Skeletal muscle satellite cell (primary cell): ENCODE measurements around the gene RHOT2.

ENCODE experiments used
- H3K27me3 ChIP-seq: 2 replicates; pipeline ENCODE4 v1.7.0; 2013; ENCODE audit warnings: low read length; ENCODE audit not compliant: control insufficient read depth, insufficient read depth
- H3K36me3 ChIP-seq: 2 replicates; pipeline ENCODE4 v1.7.0; 2013; ENCODE audit warnings: mild to moderate bottlenecking, control low read depth, low read length; ENCODE audit not compliant: insufficient read depth
- H3K4me1 ChIP-seq: 2 replicates; pipeline ENCODE4 v1.7.0; 2013; ENCODE audit warnings: low read length; ENCODE audit not compliant: control insufficient read depth, insufficient read depth
- H3K4me2 ChIP-seq: 2 replicates; pipeline ENCODE4 v1.7.0; 2013; ENCODE audit warnings: mild to moderate bottlenecking, low read length
- H3K4me3 ChIP-seq: 2 replicates; pipeline ENCODE4 v1.7.0; 2013; ENCODE audit warnings: low read length
- H3K9ac ChIP-seq: 2 replicates; pipeline ENCODE4 v1.7.0; 2013; ENCODE audit warnings: mild to moderate bottlenecking, low read depth, low read length, moderate library complexity
- H3K9me3 ChIP-seq: replicated peaks from 2 replicates; pipeline ENCODE4 v1.7.0; 2013; ENCODE audit warnings: mild to moderate bottlenecking, control low read depth, low read length

The RHOT2 gene

DNA sequence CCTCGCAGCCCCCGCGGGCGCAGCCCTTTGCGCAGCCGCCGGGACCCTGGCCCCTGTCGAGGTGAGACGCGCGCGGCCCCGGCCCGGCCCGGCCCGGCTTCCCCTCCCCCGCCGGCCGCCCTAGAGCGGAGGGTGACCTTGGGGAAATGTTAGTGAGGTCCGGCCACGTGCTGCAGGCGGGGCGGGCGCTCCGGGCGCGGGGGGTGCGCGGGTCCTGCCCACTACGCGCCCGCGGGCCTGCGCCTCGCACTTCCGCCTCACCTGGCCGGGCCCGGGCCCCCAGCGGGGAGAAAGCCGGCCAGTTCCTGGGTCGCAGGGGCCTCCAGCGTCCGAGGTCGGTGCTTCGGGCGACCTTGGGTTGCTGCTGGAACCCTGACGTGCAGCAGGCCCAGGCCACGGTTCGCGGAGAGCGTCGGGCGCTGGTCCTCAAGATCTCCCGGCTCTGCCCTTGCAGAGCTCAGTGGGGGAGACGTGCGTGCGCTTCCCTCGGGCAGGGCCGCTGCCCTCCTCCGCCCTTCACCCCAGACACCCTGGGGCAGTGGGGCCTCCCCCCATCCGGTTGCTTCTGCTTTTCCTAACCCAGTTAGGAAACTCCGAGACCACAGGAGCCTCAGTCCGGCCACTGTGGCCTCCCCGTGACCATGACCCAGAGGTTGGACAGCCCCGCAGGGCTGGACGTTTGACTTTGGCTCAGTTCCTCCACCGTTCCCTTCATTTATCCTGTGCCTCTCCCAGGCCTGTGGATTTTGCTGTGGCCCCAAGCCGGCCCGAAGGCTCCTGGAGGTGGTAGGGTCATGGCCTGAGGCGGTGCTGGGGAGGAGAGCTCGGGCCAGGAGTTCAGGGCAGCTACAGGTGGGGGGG is 25.5 kb upstream of the RHOT2 start:
- Histone ChIP-seq H3K27me3 (no peaks in the 10 kb centered on the region), H3K4me1 (peaks cover 20% of the 10 kb centered on the region), H3K9me3 (no peaks in the 10 kb centered on the region), H3K9ac (peak overlapping the region; percentile 82), H3K4me3 (peak overlapping the region; percentile 79), H3K36me3 (no peaks in the 10 kb centered on the region), H3K4me2 (peak overlapping the region; percentile 98)

- Histone ChIP-seq H3K4me2 (peak overlapping the region; percentile 98), H3K4me1 (peaks cover 18% of the 10 kb centered on the region), H3K9me3 (no peaks in the 10 kb centered on the region), H3K4me3 (peak overlapping the region; percentile 79), H3K36me3 (no peaks in the 10 kb centered on the region), H3K9ac (peak overlapping the region; percentile 82), H3K27me3 (no peaks in the 10 kb centered on the region)
These were observed 24.9 kb upstream of the RHOT2 start for GRCh38 chr16:643050-643368.

DNA sequence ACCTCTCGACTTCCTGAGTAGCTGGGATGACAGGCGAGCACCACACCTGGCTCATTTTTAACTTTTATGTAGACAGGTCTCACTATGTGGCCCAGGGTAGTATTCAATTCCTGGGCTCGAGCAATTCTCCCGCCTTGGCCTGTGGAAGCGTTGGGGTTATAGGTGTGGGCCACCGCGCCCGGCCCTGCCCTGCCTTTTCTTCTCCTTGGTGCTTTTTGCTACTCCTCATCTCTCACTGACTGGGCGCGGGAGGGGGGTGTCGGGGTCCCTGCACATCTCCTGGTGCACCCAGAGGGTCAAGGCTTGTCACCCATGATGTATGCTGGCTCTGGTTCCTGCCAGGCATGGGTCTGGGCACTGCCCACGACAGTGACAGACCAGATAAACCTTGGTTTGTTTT is 23.4 kb upstream of the RHOT2 start:
- no peaks in the 10 kb centered on the region for H3K9me3 ChIP-seq
- no peaks in the 10 kb centered on the region for H3K27me3 ChIP-seq
- H3K4me2 ChIP-seq = no peak overlapping the region
- H3K9ac ChIP-seq = no peak overlapping the region
- no peak overlapping the region for H3K4me3 ChIP-seq
- no peaks in the 10 kb centered on the region for H3K36me3 ChIP-seq
- peaks cover 28% of the 10 kb centered on the region for H3K4me1 ChIP-seq

DNA sequence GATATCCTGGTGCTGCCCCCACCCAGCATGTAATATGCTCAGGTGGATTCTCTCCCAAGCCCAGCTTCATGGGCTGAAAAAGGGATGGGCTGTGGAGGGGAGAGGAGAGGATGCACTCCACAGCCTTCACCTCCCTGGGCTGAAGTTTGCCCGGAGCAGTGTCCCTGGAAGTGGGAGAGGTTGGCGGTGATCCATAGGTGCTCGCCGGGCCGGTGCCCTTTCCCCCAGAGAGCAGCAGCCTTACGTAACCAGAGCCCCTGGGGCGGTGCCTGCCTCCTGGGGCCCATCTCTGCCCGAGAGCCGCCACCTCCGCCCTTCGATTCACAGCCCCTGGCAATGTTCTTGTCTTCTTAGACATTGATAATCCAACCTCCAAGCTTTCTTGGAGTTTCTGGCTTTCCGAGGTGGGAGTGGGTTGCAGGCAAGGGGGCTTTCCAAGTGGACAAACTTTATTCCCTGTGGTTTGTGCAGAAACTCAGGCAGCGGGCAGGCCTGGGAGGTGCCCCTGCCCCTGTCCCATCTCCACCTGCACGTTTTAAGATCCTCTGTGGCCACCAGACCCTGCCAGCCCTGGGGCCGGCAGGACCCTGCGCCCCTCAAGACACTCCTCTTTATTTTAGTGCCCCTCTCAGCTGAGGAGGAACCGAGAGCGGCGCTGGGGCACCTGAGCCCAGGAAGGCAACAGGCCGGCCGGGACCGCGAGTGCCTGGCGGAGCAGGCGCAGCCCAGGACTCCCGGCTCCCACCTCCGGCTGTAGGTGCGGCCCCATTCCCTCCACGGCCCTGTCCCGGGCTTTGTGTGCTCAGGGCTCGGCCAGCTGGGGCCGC is 21.9 kb upstream of the RHOT2 start:
- Histone ChIP-seq H3K9ac (no peak overlapping the region), H3K27me3 (no peaks in the 10 kb centered on the region), H3K4me3 (no peak overlapping the region), H3K4me1 (peaks cover 35% of the 10 kb centered on the region), H3K9me3 (no peaks in the 10 kb centered on the region), H3K4me2 (no peak overlapping the region), H3K36me3 (no peaks in the 10 kb centered on the region)

DNA sequence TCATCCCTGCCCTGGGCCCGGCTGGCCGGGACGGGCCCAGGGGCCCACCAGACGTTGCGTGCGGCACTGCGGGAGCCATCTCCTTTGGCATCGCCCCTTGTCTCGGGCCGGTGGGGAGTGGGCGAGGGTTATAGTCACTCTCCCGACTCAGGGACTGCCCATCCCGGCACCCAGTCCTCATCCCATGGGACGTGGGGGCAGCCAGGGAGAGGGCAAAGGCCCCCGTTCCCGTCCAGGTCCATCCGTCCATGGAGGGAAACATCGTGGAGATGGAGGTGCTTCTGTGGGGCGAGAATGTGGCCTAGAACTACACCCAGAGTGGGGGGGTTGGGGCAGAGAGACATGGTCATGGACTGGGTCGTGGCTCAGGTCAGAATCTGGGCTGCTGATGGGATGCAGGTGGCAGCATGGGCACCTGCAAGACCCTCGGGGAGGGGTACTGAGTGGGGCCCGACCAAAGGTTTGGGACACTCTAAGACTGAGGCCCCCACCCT is 21.2 kb upstream of the RHOT2 start:
- H3K9ac ChIP-seq = no peak overlapping the region
- no peaks in the 10 kb centered on the region for H3K36me3 ChIP-seq
- no peak overlapping the region for H3K4me2 ChIP-seq
- H3K4me1 ChIP-seq = peaks cover 29% of the 10 kb centered on the region
- H3K9me3 ChIP-seq = no peaks in the 10 kb centered on the region
- H3K4me3 ChIP-seq = no peak overlapping the region
- H3K27me3 ChIP-seq = no peaks in the 10 kb centered on the region

DNA sequence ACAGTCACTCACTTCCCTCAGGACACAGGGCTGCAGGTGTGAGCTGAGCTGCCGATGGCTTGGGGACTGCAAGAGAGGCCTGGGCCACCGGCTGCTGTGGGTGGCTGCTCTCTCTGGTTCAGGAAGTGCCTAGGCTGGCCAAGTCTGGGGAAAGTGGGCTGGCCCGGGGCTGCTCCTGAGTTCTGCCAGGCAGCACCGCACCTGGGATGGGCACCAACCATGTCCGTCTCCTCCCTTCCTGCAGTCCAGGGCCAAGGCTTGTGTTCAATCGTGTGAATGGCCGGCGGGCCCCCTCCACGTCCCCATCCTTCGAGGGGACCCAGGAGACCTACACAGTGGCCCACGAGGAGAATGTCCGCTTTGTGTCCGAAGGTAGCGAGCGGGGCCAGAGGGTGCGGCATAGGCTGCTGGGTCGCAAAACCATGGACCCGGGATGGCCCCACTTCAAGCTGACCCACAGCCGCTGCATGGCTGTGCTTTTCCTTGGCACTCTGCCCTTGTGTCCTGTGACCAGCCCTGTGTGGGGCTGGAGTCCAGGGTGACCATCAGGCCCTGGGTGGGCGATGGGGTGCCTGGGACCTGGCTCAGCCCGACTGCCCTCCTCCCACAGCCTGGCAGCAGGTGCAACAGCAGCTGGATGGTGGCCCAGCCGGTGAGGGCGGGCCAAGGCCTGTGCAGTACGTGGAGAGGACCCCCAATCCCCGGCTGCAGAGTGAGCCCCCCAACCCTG is 20.6 kb upstream of the RHOT2 start:
- H3K4me2 ChIP-seq = no peak overlapping the region
- peaks cover 28% of the 10 kb centered on the region for H3K4me1 ChIP-seq
- no peaks in the 10 kb centered on the region for H3K36me3 ChIP-seq
- H3K27me3 ChIP-seq = no peaks in the 10 kb centered on the region
- H3K9me3 ChIP-seq = no peaks in the 10 kb centered on the region
- H3K4me3 ChIP-seq = no peak overlapping the region
- H3K9ac ChIP-seq = no peak overlapping the region

DNA sequence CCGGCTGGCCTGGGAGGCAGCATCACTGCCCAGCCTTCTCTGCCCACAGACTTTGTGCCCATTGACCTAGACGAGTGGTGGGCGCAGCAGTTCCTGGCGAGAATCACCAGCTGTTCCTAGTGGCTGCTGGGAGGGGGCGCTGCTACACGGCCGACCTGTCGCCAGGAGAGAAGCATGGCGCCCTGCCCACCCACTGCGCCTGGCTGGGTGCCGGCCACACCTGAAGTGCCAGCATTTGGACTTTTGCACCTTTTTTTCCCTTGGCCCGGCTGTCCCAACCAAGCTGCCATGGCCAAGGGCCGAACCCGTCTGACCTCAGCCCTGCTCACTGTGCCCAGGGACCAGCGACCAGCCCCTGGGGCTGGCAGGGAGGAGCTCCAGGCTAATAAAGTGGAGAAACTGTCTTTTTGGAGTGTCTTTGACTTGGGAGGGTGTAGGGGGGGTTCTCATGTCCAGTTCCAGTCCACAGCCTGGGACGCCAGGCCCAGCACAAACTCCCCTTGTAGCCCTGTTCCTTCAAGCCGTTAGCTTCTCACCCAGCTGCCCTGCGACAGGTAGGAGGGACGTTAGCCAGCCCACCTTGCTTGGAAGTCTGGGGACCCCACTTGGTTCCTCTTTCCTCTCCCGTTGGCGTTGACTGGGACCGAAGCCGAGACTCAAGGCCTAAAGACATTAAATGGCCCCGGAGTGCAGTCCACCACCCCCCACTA is 19.7 kb upstream of the RHOT2 start:
- no peaks in the 10 kb centered on the region for H3K36me3 ChIP-seq
- no peaks in the 10 kb centered on the region for H3K9me3 ChIP-seq
- H3K9ac ChIP-seq = peak overlapping the region; percentile 94
- H3K27me3 ChIP-seq = no peaks in the 10 kb centered on the region
- peak overlapping the region; percentile 77 for H3K4me3 ChIP-seq
- peaks cover 21% of the 10 kb centered on the region for H3K4me1 ChIP-seq
- peak overlapping the region; percentile 95 for H3K4me2 ChIP-seq

DNA sequence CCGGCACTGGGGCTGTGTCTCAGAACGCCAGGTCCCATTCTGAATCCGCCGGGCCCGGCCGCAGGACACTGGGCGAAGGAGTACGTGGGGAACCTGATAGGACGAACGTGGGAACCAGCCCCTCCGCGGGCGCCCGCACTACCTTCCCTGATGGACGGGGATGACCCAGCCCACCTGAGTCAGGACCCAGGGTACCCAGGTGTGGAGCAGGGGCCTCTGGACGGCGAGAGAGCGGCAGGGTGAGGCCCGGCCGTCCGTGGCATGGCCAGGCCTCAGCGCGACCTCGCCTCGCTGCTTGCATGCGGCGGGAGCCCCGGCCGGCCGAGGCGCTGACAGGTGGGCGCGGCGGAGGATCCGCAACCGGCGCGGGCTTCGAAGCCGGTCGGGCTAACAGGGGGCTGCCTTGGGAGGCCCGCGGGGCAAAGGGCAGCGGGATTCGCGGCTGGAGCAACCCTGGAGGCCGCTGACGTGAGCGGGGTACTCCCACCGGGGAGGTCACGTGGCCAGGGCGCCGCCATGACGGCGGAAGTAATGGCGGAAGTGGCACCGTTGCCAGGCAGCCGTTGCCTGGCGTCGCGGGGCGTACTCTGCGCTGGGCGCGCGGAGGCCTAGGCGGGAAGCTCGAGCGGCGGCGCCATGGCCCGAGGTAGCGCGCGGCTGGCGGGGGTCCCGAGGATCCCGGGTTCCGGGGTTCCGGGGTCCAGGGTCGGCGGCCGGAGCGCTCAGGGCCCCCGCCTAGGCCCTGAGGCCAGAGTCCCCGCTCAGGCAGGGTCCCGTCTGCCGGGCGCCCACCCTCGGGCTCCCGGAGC is 18.9 kb upstream of the RHOT2 start, which contains the start of gene WDR90:
TSS of gene WDR90 (plus strand) at position 585 of the 809 bp plus-strand sequence. CDS start at position 637, 52 bp downstream.
- H3K9ac ChIP-seq = peak within 1 kb of the TSS; percentile 94
- H3K4me3 ChIP-seq = peak within 1 kb of the TSS; percentile 77
- no peaks in the 10 kb centered on the region for H3K9me3 ChIP-seq
- peaks cover 21% of the 10 kb centered on the region for H3K4me1 ChIP-seq
- peak within 1 kb of the TSS; percentile 95 for H3K4me2 ChIP-seq
- H3K36me3 ChIP-seq = no peaks in the 10 kb centered on the region
- no peaks in the 10 kb centered on the region for H3K27me3 ChIP-seq

- Histone ChIP-seq H3K9ac (peak overlapping the region; percentile 94), H3K4me2 (peak overlapping the region; percentile 95), H3K36me3 (no peaks in the 10 kb centered on the region), H3K4me3 (peak overlapping the region; percentile 77), H3K4me1 (peaks cover 21% of the 10 kb centered on the region), H3K27me3 (no peaks in the 10 kb centered on the region), H3K9me3 (no peaks in the 10 kb centered on the region)
These were observed 18.3 kb upstream of the RHOT2 start for GRCh38 chr16:649631-650030.

- Histone ChIP-seq H3K4me3 (no peak overlapping the region), H3K4me1 (peaks cover 21% of the 10 kb centered on the region), H3K27me3 (no peaks in the 10 kb centered on the region), H3K36me3 (peaks cover 4% of the 10 kb centered on the region), H3K4me2 (no peak overlapping the region), H3K9me3 (no peaks in the 10 kb centered on the region), H3K9ac (no peak overlapping the region)
These were observed 16.1 kb upstream of the RHOT2 start for GRCh38 chr16:651844-652243.
